Fibroblast of mammary gland (primary cell): ENCODE measurements around the gene SPINK5.

Experiments used
- DNase-seq: peaks from one replicate; pipeline ENCODE4 v3.0.0-alpha.2; 2010; ENCODE audit warnings: low read depth
- H3K4me3 ChIP-seq: 2 replicates; pipeline ENCODE4 v1.5.1; 2011; ENCODE audit warnings: low read depth, mild to moderate bottlenecking, low read length, moderate library complexity; ENCODE audit not compliant: control insufficient read depth
- TF ChIP-seq, protein P1 (sequence below): conservative IDR thresholded peaks from 2 replicates; pipeline ENCODE4 v1.5.1; 2011; ENCODE audit warnings: low read depth, low read length, inconsistent platforms; ENCODE audit not compliant: control insufficient read depth, insufficient read depth

The SPINK5 gene, protein sequence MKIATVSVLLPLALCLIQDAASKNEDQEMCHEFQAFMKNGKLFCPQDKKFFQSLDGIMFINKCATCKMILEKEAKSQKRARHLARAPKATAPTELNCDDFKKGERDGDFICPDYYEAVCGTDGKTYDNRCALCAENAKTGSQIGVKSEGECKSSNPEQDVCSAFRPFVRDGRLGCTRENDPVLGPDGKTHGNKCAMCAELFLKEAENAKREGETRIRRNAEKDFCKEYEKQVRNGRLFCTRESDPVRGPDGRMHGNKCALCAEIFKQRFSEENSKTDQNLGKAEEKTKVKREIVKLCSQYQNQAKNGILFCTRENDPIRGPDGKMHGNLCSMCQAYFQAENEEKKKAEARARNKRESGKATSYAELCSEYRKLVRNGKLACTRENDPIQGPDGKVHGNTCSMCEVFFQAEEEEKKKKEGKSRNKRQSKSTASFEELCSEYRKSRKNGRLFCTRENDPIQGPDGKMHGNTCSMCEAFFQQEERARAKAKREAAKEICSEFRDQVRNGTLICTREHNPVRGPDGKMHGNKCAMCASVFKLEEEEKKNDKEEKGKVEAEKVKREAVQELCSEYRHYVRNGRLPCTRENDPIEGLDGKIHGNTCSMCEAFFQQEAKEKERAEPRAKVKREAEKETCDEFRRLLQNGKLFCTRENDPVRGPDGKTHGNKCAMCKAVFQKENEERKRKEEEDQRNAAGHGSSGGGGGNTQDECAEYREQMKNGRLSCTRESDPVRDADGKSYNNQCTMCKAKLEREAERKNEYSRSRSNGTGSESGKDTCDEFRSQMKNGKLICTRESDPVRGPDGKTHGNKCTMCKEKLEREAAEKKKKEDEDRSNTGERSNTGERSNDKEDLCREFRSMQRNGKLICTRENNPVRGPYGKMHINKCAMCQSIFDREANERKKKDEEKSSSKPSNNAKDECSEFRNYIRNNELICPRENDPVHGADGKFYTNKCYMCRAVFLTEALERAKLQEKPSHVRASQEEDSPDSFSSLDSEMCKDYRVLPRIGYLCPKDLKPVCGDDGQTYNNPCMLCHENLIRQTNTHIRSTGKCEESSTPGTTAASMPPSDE

DNA sequence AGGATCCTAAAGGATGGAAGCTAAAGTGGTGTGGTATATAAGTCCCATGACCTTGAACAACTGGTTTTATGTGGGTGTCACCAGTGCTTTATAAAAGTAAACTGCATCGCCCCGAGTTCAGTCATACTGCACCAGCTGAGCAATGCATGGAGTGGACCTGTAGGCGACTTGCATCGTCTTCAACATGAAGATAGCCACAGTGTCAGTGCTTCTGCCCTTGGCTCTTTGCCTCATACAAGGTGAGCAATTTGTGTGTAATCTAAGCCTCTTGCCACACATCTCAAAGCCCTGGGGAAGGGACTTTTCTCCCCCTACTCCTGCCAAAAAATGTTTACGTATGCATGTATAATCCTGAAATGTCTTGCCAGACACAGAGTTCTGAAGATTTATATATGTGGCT is at the start of gene SPINK5:
TSS of gene SPINK5 (plus strand) at position 120 of the 400 bp plus-strand sequence. CDS start at position 185, 65 bp downstream.
- no peak for DNase-seq
- no peak within 1 kb of the TSS for H3K4me3 ChIP-seq
- TF ChIP-seq, protein P1, sequence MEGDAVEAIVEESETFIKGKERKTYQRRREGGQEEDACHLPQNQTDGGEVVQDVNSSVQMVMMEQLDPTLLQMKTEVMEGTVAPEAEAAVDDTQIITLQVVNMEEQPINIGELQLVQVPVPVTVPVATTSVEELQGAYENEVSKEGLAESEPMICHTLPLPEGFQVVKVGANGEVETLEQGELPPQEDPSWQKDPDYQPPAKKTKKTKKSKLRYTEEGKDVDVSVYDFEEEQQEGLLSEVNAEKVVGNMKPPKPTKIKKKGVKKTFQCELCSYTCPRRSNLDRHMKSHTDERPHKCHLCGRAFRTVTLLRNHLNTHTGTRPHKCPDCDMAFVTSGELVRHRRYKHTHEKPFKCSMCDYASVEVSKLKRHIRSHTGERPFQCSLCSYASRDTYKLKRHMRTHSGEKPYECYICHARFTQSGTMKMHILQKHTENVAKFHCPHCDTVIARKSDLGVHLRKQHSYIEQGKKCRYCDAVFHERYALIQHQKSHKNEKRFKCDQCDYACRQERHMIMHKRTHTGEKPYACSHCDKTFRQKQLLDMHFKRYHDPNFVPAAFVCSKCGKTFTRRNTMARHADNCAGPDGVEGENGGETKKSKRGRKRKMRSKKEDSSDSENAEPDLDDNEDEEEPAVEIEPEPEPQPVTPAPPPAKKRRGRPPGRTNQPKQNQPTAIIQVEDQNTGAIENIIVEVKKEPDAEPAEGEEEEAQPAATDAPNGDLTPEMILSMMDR, result no peak

DNA sequence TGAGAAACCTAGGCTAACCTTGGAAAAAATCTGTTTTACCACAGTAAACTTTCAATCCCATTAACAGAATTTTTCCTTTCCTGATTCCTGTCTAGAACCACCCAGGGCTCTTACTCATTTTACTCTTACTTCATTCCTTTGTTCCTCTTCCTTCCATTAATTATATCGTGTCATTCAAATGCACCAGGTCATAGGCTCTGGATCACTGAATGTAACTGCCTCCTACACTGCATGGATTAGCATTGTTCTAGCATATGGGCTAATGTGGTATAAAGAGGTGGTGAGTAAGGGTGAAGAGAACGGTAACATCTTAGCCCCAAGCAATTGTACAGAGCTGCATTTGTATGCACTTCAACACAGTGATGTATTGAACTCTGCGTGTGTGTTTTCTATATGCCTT is 49.5 kb upstream of the SPINK5 start:
- DNase-seq, result peak; percentile 12
- TF ChIP-seq, protein P1, result no peak
- no peak overlapping the region for H3K4me3 ChIP-seq

DNA sequence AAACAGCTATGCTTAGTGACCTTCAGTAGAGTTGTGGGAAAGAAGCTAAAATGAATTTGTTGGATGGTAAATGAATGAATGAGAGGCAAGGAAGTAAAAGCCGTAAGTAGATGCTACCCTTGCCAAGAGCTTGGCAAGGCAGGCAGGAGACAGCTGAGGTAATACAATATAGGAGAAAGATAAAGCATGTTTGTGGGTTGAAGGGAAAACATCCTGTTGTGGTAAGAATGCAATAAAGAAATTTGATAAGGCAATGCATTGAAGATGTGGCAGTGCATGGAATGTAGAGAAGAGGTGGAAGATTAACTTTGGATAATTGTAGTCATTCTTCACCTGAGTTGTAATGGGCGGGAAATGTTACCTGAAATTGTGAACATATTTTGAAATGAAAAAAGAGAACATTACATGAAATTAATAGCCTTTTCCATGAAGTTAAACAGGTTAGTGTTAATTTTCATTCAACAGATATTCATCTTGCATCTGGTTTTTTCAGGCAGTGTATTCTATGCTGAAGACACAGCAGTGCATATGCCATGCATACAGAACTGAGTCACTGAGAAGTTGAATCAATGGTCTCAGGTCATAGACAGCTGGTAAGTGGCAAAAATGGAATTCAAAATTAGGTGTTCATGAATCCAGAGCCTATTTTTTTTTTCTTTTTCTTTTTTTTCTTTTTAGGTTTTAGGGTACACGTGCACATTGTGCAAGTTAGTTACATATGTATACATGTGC is 43.4 kb upstream of the SPINK5 start:
- TF ChIP-seq, protein P1, result no peak
- H3K4me3 ChIP-seq, result no peak overlapping the region
- DNase-seq, result no peak

DNA sequence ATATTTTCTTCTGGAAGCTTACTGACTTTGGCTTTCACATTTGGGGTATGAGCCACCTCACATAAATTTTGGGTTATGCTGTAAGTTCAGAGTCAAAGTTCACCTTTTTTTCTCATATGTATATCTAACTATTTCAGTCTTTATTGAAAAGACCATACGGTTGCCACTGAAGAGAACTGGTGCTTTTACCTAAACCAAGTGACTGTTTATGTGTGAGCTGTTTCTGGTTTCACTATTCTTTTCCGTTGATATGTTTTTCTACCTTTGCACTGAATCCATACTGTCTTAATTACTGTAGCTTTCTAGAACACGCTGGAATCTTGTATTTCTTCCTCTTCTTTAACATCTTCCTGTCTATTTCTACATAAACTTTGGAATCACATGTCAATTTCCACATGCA is 36.3 kb upstream of the SPINK5 start:
- no peak for DNase-seq
- no peak overlapping the region for H3K4me3 ChIP-seq
- TF ChIP-seq, protein P1, result no peak

DNA sequence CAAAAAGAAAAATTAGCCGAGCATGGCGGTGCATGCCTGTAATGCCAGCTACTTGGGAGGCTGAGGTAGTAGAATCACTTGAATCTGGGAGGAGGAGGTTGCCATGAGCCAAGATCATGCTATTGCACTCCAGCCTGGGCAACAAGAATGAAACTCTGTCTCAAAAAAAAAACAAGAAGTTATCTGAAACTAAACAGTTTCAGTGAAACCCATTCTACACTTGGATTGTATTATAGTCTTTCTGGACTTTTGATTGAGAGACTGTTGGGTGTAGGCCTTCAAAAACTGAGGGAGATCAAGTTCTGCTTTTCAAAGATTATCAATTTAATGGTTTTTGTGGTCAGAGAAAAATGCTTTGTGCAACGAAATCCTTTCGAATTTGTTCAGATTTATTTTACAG is 34.6 kb upstream of the SPINK5 start:
- TF ChIP-seq, protein P1, result no peak
- no peak overlapping the region for H3K4me3 ChIP-seq
- no peak for DNase-seq

DNA sequence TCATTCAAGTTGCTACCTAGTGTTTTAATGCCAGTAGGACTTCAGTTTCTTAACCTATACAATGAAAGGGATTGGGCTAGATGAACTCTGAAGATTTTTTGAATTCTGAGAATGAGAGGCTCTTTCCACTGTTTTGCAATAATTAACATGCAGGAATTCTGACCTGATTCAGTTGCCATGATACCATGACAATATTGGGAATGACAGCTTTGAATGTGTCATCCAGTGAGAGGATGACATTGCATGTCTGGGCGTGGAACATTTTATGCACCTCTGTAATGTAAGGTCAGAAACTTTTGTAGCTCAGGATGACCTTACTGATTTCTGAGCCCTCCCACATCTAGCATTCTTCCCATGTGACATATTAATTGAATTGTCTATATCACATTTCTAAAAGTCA is 30.6 kb upstream of the SPINK5 start:
- TF ChIP-seq, protein P1, result no peak
- DNase-seq, result no peak
- no peak overlapping the region for H3K4me3 ChIP-seq
